IPS DF 4.7 (cell line): Measurements from ENCODE around the gene PHACTR2.
"Not testable (repeated sequence)": the region's sequence is repeated elsewhere in the genome, so short reads cannot be mapped to it uniquely, and the experiment has no call there.

Experiments
- DNase-seq: peaks from one replicate; pipeline ENCODE4 v3.0.0-alpha.2; 2013; ENCODE audit warnings: low spot score; ENCODE audit errors: extremely low read depth

Gene PHACTR2

GRCh38 chr6:143806282-143807102 lies 128.7 kb downstream of the PHACTR2 start:
- no peak for DNase-seq

- no peak for DNase-seq
These were observed 129.5 kb downstream of the PHACTR2 start for GRCh38 chr6:143807103-143807772.

GRCh38 chr6:143810745-143811144 lies 133.0 kb downstream of the PHACTR2 start:
- no peak for DNase-seq

- no peak for DNase-seq
These were observed 133.9 kb downstream of the PHACTR2 start for GRCh38 chr6:143811501-143812157.

- no peak for DNase-seq
These were observed 139.9 kb downstream of the PHACTR2 start for GRCh38 chr6:143817621-143818020.

- DNase-seq, result no peak
These were observed 143.6 kb downstream of the PHACTR2 start for GRCh38 chr6:143821359-143821758.

GRCh38 chr6:143822584-143823024 lies 144.8 kb downstream of the PHACTR2 start:
- no peak for DNase-seq

GRCh38 chr6:143823548-143823947 lies 145.8 kb downstream of the PHACTR2 start:
- DNase-seq, result no peak

- DNase-seq, result no peak
These were observed 150.8 kb downstream of the PHACTR2 start for GRCh38 chr6:143828572-143828971.

GRCh38 chr6:143836150-143836549 lies 158.4 kb downstream of the PHACTR2 start:
- no peak for DNase-seq

GRCh38 chr6:143838395-143838794 lies 160.6 kb downstream of the PHACTR2 start:
- no peak for DNase-seq

GRCh38 chr6:143839196-143839595 lies 161.4 kb downstream of the PHACTR2 start:
- DNase-seq, result no peak

GRCh38 chr6:143840595-143841265 lies 163.0 kb downstream of the PHACTR2 start:
- no peak for DNase-seq

GRCh38 chr6:143842461-143842901 lies 164.7 kb downstream of the PHACTR2 start:
- DNase-seq, result no peak

GRCh38 chr6:143842902-143843676 lies 165.3 kb downstream of the PHACTR2 start, which contains the start of gene LTV1:
LTV1 (plus strand) TSS chr6:143843338; CDS start chr6:143843478, 140 bp downstream.
- peak; percentile 85 for DNase-seq

GRCh38 chr6:143843677-143843999 lies 165.9 kb downstream of the PHACTR2 start:
- no peak for DNase-seq

- DNase-seq, result no peak
These were observed 166.2 kb downstream of the PHACTR2 start for GRCh38 chr6:143844006-143844405.

GRCh38 chr6:143845033-143845432 lies 167.3 kb downstream of the PHACTR2 start:
- no peak for DNase-seq

GRCh38 chr6:143851706-143852105 lies 173.9 kb downstream of the PHACTR2 start:
- DNase-seq, result not testable (repeated sequence)

GRCh38 chr6:143855057-143855456 lies 177.3 kb downstream of the PHACTR2 start:
- DNase-seq, result not testable (repeated sequence)

- not testable (repeated sequence) for DNase-seq
These were observed 179.0 kb downstream of the PHACTR2 start for GRCh38 chr6:143856762-143857161.
